NCI-H2081 (cell line): ENCODE results near the gene C3orf18.
A peak's percentile ranks its signal among the peaks of the same experiment; 100 is the strongest.

Experiments
- DNase-seq, 2 experiments: peaks; one replicate each; lab custom pipeline; 2025; lab: John Stamatoyannopoulos, UW

The C3orf18 gene

GRCh38 chr3:50551054-50551659, 16.4 kb downstream of the C3orf18 start:
- DNase-seq, result no peak

- DNase-seq, result peak; percentile 14 to 36
Observed at GRCh38 chr3:50550079-50550736, 17.3 kb downstream of the C3orf18 start.

- no peak for DNase-seq
Observed at GRCh38 chr3:50549226-50549625, 18.3 kb downstream of the C3orf18 start.

GRCh38 chr3:50545781-50546180, 21.8 kb downstream of the C3orf18 start:
- DNase-seq, result no peak

GRCh38 chr3:50542177-50543034, 25.1 kb downstream of the C3orf18 start:
- peak; percentile 38 to 48 for DNase-seq

- no peak for DNase-seq
Observed at GRCh38 chr3:50539356-50540286, 27.9 kb downstream of the C3orf18 start.

GRCh38 chr3:50537421-50538129, 30.0 kb downstream of the C3orf18 start:
- no peak for DNase-seq

GRCh38 chr3:50536471-50537180, 30.9 kb downstream of the C3orf18 start:
- DNase-seq, result no peak

- DNase-seq, result no peak
Observed at GRCh38 chr3:50534681-50535330, 32.7 kb downstream of the C3orf18 start.

GRCh38 chr3:50533807-50534461, 33.6 kb downstream of the C3orf18 start:
- DNase-seq, result no peak

GRCh38 chr3:50533316-50533715, 34.2 kb downstream of the C3orf18 start:
- DNase-seq, result no peak

- DNase-seq, result no peak
Observed at GRCh38 chr3:50532062-50532705, 35.4 kb downstream of the C3orf18 start.

- DNase-seq, result no peak
Observed at GRCh38 chr3:50531201-50531600, 36.3 kb downstream of the C3orf18 start.

GRCh38 chr3:50530001-50530970, 37.3 kb downstream of the C3orf18 start:
- no peak for DNase-seq

GRCh38 chr3:50525987-50526386, 41.6 kb downstream of the C3orf18 start:
- DNase-seq, result no peak

GRCh38 chr3:50525191-50525910, 42.2 kb downstream of the C3orf18 start:
- peak in 1 of 2 experiments; percentile 15 for DNase-seq

GRCh38 chr3:50524746-50525145, 42.8 kb downstream of the C3orf18 start:
- DNase-seq, result no peak
